ENCODE data around the gene OAF.

DNA sequence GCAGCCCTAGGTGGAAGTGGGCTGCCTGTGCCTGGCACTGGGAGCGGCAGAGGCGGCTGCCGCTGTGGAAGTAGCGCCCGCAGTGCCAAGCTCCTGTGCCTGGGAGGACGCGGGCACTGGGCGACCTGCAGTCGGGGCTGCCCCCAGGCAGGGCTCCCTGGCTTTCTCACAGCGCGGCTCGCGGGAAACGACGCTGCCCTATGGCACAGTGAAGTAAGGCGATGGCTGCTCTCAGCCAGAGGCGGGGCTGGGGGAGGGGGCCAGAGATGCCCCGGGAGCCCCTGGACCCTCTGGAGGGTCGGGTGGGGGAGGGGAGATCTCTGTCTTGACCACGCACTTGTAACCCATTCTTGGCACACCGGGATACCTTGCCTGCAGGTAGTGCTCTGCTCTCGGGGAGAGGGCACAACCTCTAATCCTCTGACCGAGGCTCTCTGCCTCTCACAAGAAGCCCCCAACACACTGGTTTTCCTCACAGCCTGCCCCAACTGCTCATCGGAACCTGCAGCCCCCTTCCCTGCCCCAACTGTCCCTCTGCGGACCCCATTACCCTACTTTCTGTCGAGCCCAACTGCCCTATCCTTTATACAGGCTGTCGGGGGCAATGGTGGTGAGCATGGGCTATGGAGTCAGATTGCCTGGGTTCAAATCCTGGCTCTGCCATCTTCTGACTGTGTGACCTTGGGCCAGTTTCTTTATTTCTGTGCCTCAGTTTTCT is 40.7 kb upstream of the OAF start:
- TF ChIP-seq EZH2 (IDR thresholded peaks at IDR 0.05; ENCODE audit: low read depth, unreplicated experiment), result no peak
- TF ChIP-seq, protein P1, sequence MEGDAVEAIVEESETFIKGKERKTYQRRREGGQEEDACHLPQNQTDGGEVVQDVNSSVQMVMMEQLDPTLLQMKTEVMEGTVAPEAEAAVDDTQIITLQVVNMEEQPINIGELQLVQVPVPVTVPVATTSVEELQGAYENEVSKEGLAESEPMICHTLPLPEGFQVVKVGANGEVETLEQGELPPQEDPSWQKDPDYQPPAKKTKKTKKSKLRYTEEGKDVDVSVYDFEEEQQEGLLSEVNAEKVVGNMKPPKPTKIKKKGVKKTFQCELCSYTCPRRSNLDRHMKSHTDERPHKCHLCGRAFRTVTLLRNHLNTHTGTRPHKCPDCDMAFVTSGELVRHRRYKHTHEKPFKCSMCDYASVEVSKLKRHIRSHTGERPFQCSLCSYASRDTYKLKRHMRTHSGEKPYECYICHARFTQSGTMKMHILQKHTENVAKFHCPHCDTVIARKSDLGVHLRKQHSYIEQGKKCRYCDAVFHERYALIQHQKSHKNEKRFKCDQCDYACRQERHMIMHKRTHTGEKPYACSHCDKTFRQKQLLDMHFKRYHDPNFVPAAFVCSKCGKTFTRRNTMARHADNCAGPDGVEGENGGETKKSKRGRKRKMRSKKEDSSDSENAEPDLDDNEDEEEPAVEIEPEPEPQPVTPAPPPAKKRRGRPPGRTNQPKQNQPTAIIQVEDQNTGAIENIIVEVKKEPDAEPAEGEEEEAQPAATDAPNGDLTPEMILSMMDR (conservative IDR thresholded peaks at IDR 0.05; ENCODE audit: low read depth in 2 of 2), result no peak

Data from GM23338 (cell line).